Tracheal epithelial cell (primary cell): ENCODE data around the gene XPNPEP1. TPM values are rescaled to one million over a fixed set of nuclear protein-coding genes. Genes with fewer than 3 reads are reported as not detected.

ENCODE experiments used
- total RNA-seq: library from RNA; depleted of rRNA; stranded (reverse); fragments of >200 nt; gene quantifications from 2 replicates; pipeline ENCODE4 v1.2.1, GENCODE V29; 2014

XPNPEP1 gene
- total RNA-seq = 91.6 and 149 TPM in 2 replicates

DNA sequence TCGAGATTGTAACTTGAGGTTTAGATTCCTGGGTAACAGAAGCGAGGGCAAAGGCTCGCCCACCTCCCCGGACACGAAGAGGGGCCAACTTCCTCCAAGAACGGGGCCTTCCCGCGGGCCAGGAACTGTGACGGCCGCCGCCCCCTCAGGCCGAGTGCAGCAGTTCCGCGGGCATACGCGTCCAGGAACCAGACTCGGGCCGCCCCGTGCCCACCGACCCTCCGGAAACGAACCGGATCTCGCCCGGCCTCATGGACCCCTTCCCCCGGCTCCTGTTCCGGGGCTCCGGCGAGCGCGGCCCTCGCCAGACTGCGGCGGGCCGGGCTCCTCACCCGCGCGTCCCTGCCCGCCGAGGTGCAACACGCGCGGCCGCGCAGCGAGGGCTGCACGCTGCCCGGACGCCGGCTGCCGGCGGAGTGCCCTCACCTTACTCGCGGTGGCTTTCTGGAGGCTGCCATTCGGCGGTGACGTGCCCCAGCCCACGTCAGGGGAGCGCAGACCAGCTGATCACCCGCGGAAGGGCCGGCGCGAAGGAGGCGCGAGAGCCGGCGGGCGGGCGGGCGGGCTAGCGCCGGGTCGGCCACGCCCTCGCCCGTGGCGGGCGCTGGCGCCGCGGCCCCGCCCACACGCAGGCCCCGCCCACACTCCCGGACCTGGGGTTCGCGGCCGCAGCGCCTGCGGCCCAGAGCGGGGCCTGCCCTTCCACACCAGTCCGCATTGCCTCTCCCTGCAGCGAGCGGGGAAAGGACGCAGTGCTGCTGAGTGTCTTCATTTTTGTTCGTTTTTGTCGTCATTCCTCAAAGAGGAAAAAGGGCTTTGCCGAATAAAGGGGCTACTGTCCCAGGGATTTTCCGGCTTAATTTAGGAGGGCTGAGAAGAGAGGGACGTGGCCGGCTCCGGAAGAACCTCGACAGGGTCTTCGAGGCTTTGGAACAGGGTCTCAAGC lies at the start of gene XPNPEP1:
XPNPEP1 (minus strand) TSS at position 536 of the 946 bp plus-strand sequence; CDS start at position 458, 78 bp downstream.

Other genes with a start within 250 kb of the XPNPEP1 start
- gene ADD3, start 84.5 kb upstream of the XPNPEP1 start, total RNA-seq = 44.8 and 45.1 TPM in 2 replicates